Mucosa of stomach (tissue), 1 donor: Measurements from ENCODE around the gene SUPT5H.
"Not testable (repeated sequence)": the region's sequence is repeated elsewhere in the genome, so short reads cannot be mapped to it uniquely, and the experiment has no call there.

ENCODE experiments used
- H3K27me3 ChIP-seq: one replicate; pipeline ENCODE4 v1.7.0; 2013; ENCODE audit warnings: mild to moderate bottlenecking, low read length; ENCODE audit not compliant: control insufficient read depth, insufficient read depth
- H3K36me3 ChIP-seq: one replicate; pipeline ENCODE4 v1.7.0; 2013; ENCODE audit warnings: low read length; ENCODE audit not compliant: control insufficient read depth, insufficient read depth
- H3K4me1 ChIP-seq: one replicate; pipeline ENCODE4 v1.7.0; 2013; ENCODE audit warnings: mild to moderate bottlenecking, low read length; ENCODE audit not compliant: control insufficient read depth, insufficient read depth
- H3K4me3 ChIP-seq: one replicate; pipeline ENCODE4 v1.7.0; 2013; ENCODE audit warnings: low read length
- H3K9ac ChIP-seq: one replicate; pipeline ENCODE4 v1.7.0; 2013; ENCODE audit warnings: mild to moderate bottlenecking, low read length, moderate library complexity
- H3K9me3 ChIP-seq: one replicate; pipeline ENCODE4 v1.7.0; 2013; ENCODE audit warnings: mild to moderate bottlenecking, low read length, moderate library complexity; ENCODE audit not compliant: control insufficient read depth
- donor health status: Pancreatic carcinoma.

The SUPT5H gene

DNA sequence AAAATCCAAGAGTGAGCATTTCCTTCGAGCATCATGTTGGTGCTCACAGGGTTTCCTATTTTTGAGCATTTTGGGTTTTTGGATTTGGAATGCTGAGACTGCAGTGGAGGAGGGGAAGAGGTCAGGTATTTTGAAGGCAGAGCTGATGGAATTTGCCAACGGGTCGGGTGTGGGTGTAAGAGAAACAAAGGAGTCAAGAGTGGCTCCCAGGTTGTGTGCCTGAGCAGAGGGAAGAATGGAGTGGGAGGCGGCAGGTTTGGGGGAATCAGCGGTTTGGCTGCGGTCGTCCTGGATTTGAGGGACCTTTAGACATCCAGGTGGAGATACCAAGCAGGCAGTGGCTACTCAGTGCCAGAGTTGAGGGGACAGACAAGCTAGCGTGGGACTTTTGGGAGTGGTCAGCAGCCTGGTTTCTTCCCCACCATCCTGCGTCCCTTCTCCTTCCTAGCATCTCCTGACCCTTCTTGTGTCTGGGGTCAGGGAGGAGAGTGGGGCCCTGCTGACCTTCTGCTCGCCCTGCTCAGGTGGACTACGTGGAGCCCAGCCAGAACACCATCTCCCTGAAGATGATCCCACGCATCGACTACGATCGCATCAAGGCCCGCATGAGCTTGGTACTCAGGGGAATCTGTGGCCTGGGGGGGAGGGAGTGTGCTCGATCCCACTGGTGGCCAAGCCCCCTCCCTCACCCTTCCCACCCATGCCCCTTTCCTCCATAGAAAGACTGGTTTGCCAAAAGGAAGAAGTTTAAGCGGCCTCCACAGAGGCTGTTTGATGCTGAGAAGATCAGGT is 20.8 kb downstream of the SUPT5H start:
- H3K36me3 ChIP-seq: peaks cover 38% of the 10 kb centered on the region
- no peak overlapping the region for H3K4me3 ChIP-seq
- no peak overlapping the region for H3K9ac ChIP-seq
- no peaks in the 10 kb centered on the region for H3K9me3 ChIP-seq
- no peaks in the 10 kb centered on the region for H3K27me3 ChIP-seq
- H3K4me1 ChIP-seq: no peaks in the 10 kb centered on the region

DNA sequence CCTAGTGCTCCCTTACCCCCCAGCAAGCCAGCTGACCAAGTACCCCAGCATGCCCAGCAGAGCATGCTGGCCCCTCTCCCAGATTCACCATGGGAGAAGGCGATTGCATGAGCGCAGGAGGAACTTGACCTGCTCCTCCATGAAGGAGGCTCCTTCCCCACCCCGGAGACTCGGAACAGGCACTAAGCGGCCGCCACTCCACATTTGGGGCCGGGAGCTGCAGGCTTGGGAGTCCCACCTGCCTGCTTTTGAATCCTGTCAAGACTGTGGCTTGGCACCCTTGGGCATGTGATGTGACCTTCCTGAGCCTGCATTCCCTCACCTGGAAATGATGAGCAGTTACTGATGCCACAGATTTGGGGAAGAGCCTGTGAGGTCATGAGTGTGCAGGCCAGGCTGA is 22.6 kb downstream of the SUPT5H start:
- Histone ChIP-seq H3K4me1 (no peaks in the 10 kb centered on the region), H3K9ac (no peak overlapping the region), H3K4me3 (no peak overlapping the region), H3K27me3 (no peaks in the 10 kb centered on the region), H3K36me3 (peaks cover 43% of the 10 kb centered on the region), H3K9me3 (no peaks in the 10 kb centered on the region)

DNA sequence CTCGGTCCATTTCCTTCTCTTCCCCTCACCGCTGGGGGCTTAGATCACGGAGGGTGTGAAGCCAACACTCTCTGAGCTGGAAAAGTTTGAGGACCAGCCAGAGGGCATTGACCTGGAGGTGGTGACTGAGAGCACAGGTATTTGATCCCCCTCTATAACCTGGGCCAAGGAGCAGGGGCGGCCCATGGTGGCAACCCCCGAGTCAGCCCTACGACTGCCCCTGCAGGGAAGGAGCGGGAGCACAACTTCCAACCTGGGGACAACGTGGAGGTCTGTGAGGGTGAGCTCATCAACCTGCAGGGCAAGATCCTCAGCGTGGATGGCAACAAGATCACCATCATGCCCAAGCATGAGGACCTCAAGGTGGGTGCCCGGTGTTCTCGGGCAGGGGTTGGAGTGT is 23.7 kb downstream of the SUPT5H start:
- H3K4me3 ChIP-seq: no peak overlapping the region
- H3K9me3 ChIP-seq: no peaks in the 10 kb centered on the region
- no peaks in the 10 kb centered on the region for H3K4me1 ChIP-seq
- no peaks in the 10 kb centered on the region for H3K27me3 ChIP-seq
- no peak overlapping the region for H3K9ac ChIP-seq
- H3K36me3 ChIP-seq: peaks cover 43% of the 10 kb centered on the region

DNA sequence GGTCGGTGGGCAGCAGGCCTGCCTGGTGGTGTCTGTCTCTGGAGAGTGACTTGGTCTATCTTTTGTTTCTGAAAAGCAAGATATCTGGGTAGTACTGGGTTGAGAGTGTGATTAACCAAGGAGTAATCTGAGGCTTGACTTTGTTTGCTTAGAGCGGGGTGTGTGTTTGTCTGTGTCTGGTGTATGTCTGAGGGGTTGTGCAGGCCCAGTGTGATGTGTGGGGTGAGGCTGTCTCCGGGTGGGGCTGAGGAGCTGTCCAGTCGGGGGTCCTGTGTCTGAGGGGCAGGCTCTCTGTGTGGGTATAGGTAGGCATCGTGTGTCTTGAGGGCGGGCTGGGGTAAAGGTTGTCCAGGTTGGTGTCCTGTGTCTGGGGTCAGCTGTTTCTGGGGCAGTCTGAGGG is 24.2 kb downstream of the SUPT5H start:
- Histone ChIP-seq H3K27me3 (no peaks in the 10 kb centered on the region), H3K36me3 (peaks cover 46% of the 10 kb centered on the region), H3K4me3 (no peak overlapping the region), H3K9me3 (no peaks in the 10 kb centered on the region), H3K4me1 (no peaks in the 10 kb centered on the region), H3K9ac (no peak overlapping the region)

DNA sequence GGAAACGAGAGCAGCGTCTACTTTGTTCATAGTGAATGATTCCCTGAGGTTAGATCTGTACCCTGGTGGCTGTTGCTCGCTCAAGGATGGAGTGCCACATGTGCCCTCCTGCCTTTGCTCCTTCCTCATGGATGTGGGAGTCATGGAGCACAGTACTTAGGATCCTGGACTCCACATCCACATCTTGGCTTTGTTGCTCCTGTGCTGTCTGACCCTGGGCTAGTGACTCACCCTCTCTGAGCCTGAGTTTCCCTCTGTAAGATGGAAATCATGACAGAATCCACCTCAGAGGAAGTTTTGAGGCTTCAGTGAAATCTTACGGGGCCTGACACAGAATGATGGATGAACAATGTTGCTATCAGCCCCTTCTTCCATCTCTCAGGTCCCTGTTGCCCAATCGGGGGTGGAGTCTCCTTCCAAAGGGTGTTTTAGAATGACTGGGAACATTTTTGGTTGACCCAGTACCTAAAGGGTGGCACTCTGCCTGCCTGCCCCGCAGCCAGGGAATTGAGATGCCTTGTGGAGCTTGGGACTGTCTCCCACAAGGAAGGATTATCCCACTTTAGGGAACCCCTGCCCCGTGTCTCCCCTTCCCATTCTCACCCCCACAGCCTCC is 25.4 kb downstream of the SUPT5H start:
- Histone ChIP-seq H3K9me3 (no peaks in the 10 kb centered on the region), H3K9ac (no peak overlapping the region), H3K36me3 (peaks cover 36% of the 10 kb centered on the region), H3K27me3 (no peaks in the 10 kb centered on the region), H3K4me1 (no peaks in the 10 kb centered on the region), H3K4me3 (no peak overlapping the region)

DNA sequence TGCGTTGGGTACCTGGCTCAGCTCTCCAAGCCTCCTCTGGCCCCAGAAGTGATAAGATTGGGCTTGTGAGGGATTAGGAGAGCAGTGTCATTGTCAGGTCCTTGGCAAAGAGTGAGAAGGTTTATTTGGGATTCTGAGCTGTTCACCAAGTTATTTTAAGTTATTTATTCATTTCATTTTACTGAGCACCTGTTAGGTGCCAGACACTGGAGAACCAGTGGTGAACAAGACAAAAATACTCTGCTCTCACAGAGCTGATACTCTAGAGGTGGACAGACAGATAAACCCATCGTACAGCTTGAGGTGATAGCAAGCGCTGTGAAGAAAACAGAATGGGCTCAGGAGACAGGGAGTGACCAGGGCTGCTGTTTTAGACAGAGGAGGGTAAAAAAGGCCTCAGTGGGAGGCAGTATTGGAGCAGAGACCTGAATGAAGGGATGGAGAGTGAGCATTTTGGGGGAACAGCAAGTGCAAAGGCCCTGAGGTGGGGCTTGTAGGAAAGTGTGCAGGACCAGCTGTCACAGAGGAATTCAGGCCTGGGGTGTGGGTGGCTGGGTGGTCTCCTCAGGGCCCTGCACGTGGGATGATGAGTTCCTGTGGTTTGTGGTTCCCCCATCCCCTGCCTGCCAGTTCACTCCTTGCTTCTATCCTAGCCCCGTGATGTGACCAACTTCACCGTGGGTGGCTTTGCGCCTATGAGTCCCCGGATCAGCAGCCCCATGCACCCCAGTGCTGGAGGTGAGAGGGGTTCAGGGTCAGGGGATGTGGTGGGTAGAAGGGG is 26.6 kb downstream of the SUPT5H start:
- Histone ChIP-seq H3K4me1 (no peaks in the 10 kb centered on the region), H3K27me3 (no peaks in the 10 kb centered on the region), H3K36me3 (peaks cover 36% of the 10 kb centered on the region), H3K9me3 (no peaks in the 10 kb centered on the region), H3K4me3 (no peak overlapping the region), H3K9ac (no peak overlapping the region)

DNA sequence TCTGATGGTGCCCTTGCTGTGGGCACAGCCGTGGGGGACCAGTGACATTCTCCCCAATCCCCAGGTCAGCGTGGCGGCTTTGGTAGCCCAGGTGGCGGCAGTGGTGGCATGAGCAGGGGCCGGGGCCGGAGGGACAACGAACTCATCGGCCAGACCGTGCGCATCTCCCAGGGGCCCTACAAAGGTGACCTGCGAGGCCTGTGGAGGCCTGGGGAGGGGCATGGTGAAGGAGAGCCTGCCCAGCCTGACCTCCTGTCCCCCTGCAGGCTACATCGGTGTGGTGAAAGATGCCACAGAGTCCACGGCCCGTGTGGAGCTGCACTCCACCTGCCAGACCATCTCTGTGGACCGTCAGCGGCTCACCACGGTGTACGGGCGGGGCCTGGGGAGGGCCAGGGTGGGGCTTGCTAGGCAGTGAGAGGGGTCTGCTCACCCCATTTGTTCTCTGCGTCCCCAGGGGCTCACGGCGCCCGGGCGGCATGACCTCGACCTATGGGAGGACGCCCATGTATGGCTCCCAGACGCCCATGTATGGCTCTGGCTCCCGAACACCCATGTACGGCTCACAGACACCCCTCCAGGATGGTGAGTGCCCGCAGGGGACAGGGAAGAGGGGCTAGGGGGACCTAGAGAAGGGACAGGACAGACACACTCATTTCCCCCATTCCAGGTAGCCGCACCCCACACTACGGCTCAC is 27.5 kb downstream of the SUPT5H start:
- H3K36me3 ChIP-seq: peaks cover 35% of the 10 kb centered on the region
- H3K9me3 ChIP-seq: no peaks in the 10 kb centered on the region
- no peak overlapping the region for H3K9ac ChIP-seq
- H3K27me3 ChIP-seq: no peaks in the 10 kb centered on the region
- no peak overlapping the region for H3K4me3 ChIP-seq
- H3K4me1 ChIP-seq: no peaks in the 10 kb centered on the region

DNA sequence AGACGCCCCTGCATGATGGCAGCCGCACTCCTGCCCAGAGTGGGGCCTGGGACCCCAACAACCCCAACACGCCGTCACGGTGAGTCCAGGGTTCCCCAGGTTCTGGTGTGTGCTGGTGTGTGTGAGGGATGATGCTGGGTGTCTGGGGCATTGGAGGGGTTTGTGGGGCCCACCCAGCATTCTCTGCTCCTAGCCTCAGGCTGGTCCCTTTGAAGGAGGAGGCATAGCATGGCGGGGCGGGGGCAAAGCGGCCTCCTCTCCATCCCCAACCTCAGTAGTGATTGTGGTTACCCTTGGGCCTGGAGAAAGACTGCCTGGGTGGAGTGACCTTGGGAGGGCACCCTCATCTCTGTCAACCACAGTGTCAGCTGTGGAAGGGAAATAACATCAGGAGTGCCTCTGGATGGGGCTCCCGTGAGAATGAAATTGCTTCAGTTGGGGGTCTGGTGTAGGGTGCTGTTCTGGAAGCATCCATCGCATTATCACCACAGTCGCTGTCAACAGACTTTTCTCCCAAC is 28.1 kb downstream of the SUPT5H start:
- no peaks in the 10 kb centered on the region for H3K27me3 ChIP-seq
- no peak overlapping the region for H3K9ac ChIP-seq
- H3K4me3 ChIP-seq: no peak overlapping the region
- peaks cover 29% of the 10 kb centered on the region for H3K36me3 ChIP-seq
- H3K4me1 ChIP-seq: no peaks in the 10 kb centered on the region
- H3K9me3 ChIP-seq: no peaks in the 10 kb centered on the region

DNA sequence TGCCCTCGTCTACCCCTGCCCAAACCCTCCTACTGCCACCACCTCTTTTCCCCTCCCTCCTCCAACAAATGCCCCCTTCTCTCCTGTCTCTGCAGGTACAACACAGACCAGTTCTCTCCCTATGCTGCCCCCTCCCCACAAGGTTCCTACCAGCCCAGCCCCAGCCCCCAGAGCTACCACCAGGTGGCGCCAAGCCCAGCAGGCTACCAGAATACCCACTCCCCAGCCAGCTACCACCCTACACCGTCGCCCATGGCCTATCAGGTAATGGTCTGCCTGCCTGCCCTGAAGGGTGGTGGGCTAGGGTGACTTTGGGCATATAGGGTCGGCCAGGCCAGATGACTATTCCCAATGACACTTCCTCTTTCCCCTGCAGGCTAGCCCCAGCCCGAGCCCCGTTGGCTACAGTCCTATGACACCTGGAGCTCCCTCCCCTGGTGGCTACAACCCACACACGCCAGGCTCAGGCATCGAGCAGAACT is 28.8 kb downstream of the SUPT5H start:
- Histone ChIP-seq H3K9me3 (no peaks in the 10 kb centered on the region), H3K27me3 (no peaks in the 10 kb centered on the region), H3K4me1 (no peaks in the 10 kb centered on the region), H3K36me3 (peaks cover 22% of the 10 kb centered on the region), H3K9ac (no peak overlapping the region), H3K4me3 (no peak overlapping the region)

DNA sequence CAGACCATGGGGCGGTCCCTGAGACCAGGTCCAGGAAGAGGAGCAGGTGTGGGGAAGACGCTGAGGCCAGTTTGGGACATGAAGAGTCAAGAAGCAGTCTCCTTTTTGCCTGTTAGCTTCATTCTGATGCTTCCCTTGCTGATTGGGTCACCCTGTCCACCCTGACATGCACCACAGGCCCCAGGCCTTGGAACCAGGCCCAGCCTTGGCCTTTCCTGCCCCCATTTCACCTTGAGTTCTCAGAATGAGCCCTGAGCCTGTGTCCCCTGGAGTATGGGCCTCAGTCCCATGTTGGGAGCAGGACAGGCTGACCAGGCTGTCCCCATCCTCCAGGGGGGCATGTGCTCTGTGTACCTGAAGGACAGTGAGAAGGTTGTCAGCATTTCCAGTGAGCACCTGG is 30.4 kb downstream of the SUPT5H start:
- no peak overlapping the region for H3K9ac ChIP-seq
- peaks cover 16% of the 10 kb centered on the region for H3K36me3 ChIP-seq

DNA sequence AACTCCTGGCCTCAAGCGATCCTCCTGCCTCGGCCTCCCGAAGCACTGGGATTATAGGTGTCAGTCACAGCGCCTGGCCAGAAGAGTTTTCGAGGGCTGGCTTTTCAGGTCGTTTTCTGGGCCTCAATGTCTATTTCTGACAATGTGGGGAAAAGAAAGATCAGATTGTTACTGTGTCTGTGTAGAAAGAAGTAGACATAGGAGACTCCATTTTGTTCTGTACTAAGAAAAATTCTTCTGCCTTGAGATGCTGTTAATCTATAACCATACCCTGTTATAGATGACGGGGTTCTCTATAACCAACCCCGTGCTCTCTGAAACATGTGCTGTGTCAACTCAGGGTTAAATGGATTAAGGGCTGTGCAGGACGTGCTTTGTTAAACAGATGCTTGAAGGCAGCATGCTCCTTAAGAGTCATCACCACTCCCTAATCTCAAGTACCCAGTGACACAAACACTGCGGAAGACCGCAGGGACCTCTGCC is 34.0 kb downstream of the SUPT5H start:
- H3K9ac ChIP-seq, H3K27me3 ChIP-seq, H3K9me3 ChIP-seq, H3K4me3 ChIP-seq, H3K36me3 ChIP-seq: not testable (repeated sequence)
- H3K4me1 ChIP-seq: peaks cover 15% of the 10 kb centered on the region

More for the DNA sequence above, 30.4 kb downstream of the SUPT5H start:
- Histone ChIP-seq H3K27me3 (no peaks in the 10 kb centered on the region), H3K4me3 (no peak overlapping the region), H3K9me3 (no peaks in the 10 kb centered on the region), H3K4me1 (peaks cover 7% of the 10 kb centered on the region)
